C4-2B (cell line): ENCODE data around the gene WASHC2A.
"Not testable (repeated sequence)": the region's sequence is repeated elsewhere in the genome, so short reads cannot be mapped to it uniquely, and the experiment has no call there.

Experiments
- CTCF ChIP-seq: fragments of 450-650 bp; conservative IDR thresholded peaks from 2 replicates; pipeline ENCODE4 v1.5.1; 2017; ENCODE audit warnings: mild to moderate bottlenecking
- ZFX ChIP-seq: fragments of 450-650 bp; IDR thresholded peaks from 2 replicates; pipeline ENCODE4 v1.6.1; 2017

- TF ChIP-seq CTCF, ZFX: not testable (repeated sequence)
Observed at GRCh38 chr10:50058727-50059126, 9.0 kb upstream of the WASHC2A start.
